Suprapubic skin (tissue), 4 donors: ENCODE data around the gene ABI1. TPM values are rescaled to one million over a fixed set of nuclear protein-coding genes. Genes with fewer than 3 reads are reported as not detected.

Source experiments
- total RNA-seq, 4 donors: library from RNA; depleted of rRNA; stranded (reverse); fragments of >200 nt; gene quantifications; one replicate each; pipeline ENCODE4 v1.1.0, GENCODE V29; 2016

ABI1 gene
- total RNA-seq, 4 donors from 2014 or later = 62.9 to 78.8 (median 71.8) TPM

Other genes with a start within 250 kb of the ABI1 start
- 1 to 10 TPM; 3.6 to 7.6 (median 3.9) TPM for gene PDSS1, start 163.3 kb downstream of the ABI1 start, total RNA-seq
- 10 to 100 TPM in 2 of 4 donors, 1 to 10 TPM in 2; 2.8 to 17.1 (median 7.9) TPM for gene ANKRD26, start 239.5 kb upstream of the ABI1 start, total RNA-seq